Gastrocnemius medialis (tissue), 4 donors: ENCODE results near the gene CDC25B. TPM values are rescaled to one million over a fixed set of nuclear protein-coding genes. Genes with fewer than 3 reads are reported as not detected.
A peak's percentile ranks its signal among the peaks of the same experiment; 100 is the strongest.

Experiments used
- ATAC-seq, 2 donors: fragments of 150-250 bp; one replicate each; pipeline ENCODE4 v1.9.1; 2016
- DNase-seq, 2 donors: peaks; one replicate each; pipeline ENCODE4 v3.0.0-alpha.2; 2019
- H3K27ac ChIP-seq, 4 donors: fragments of 200-600 bp; sonication (generic); 1 replicate in 1 of 4; 2 replicates in 3 of 4; pipeline ENCODE4 v1.5.1; 2016 to 2018; ENCODE audit warnings: mild to moderate bottlenecking in 2 of 4, moderate library complexity in 1 of 4
- H3K27me3 ChIP-seq, 3 donors: fragments of 200-600 bp; sonication (generic) in 2 of 3; 1 replicate in 1 of 3; 2 replicates in 2 of 3; pipeline versions ENCODE4 v1.5.1 to v1.6.0; 2016 to 2019; ENCODE audit warnings: mild to moderate bottlenecking in 1 of 3, moderate library complexity in 1 of 3
- H3K36me3 ChIP-seq, 2 donors: fragments of 200-600 bp; sonication (generic) in 1 of 2; one replicate each; pipeline ENCODE4 v1.5.1; 2017 to 2018
- H3K4me1 ChIP-seq, 2 donors: fragments of 200-600 bp; sonication (generic) in 1 of 2; one replicate each; pipeline ENCODE4 v1.5.1; 2016 to 2017; ENCODE audit warnings: mild to moderate bottlenecking in 2 of 2
- H3K4me3 ChIP-seq, 4 donors: fragments of 200-600 bp; sonication (generic) in 3 of 4; 1 replicate in 1 of 4; 2 replicates in 3 of 4; pipeline ENCODE4 v1.5.1; 2016 to 2019; ENCODE audit warnings: mild to moderate bottlenecking in 2 of 4
- H3K9me3 ChIP-seq, 3 donors: fragments of 200-600 bp; sonication (generic) in 2 of 3; 1 replicate in 1 of 3; 2 replicates in 2 of 3; pipeline ENCODE4 v1.5.1; 2016 to 2019
- POLR2A ChIP-seq, 2 donors: fragments of 450-650 bp; IDR thresholded peaks; one replicate each; pipeline ENCODE4 v1.6.1; 2017; ENCODE audit warnings: antibody characterized with exemption in 2 of 2, mild to moderate bottlenecking in 2 of 2, moderate library complexity in 2 of 2
- in situ Hi-C, 4 donors: fragments of 200-750 bp; cut with MboI; loops; one replicate each; pipeline versions ENCODE4 v1.15.0 to v1.8.0; 2017; ENCODE audit warnings: low sequenced_read_pairs in 4 of 4
- intact Hi-C: fragments of 100-400 bp; cut with DNase I; formaldehyde crosslinking; loops from one replicate; pipeline ENCODE4 v1.15.1; 2023; ENCODE audit warnings: low total_unique reads
- total RNA-seq, 4 donors: library from RNA; depleted of rRNA; stranded (reverse); fragments of >200 nt; gene quantifications; one replicate each; pipeline versions ENCODE4 v1.1.0 to v1.2.3, GENCODE V29; 2016
- TF ChIP-seq, protein P1 (sequence below), 5 experiments: fragments of 450-650 bp in 3 of 5; fragments of 200-600 bp in 2 of 5; sonication (generic) in 2 of 5; IDR thresholded peaks in 4 of 5; conservative IDR thresholded peaks in 1 of 5; 1 replicate in 4 of 5; 2 replicates in 1 of 5; pipeline ENCODE4 v1.5.1; 2016 to 2019; ENCODE audit warnings: antibody characterized with exemption in 5 of 5, mild to moderate bottlenecking in 3 of 5, moderate library complexity in 3 of 5

CDC25B gene
- total RNA-seq, 4 donors from 2014 or later, result 2.3 to 17.3 (median 10.1) TPM

DNA sequence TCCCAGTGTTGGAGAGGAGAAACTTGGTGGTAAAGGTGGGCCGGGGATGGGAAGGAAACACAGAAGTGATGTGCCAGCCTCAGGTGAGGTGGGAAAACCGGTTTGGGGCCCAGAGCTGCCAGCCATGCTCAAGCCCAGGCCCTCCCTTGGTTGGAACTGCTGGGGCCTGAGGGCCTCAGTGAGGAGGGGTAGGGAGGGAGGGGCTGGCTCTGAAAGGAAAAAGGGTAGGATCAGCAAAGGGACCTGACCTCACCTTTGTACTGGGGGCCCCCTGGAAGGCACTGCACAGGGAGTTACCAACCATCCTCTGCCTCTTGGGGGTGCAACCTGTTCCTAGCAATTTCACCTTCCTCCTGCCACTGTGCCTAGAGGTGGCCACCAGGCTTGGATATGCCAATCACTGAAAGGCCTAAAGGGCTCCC lies 13.0 kb upstream of the CDC25B start:
- peaks cover 0 to 2% (median 0%) of the 10 kb centered on the region in 3 donors for H3K27me3 ChIP-seq
- peaks cover 40% of the 10 kb centered on the region in 2 donors for H3K4me1 ChIP-seq
- in situ Hi-C loops (no loop called here), intact Hi-C loops (no loop called here)
- no peak for DNase-seq
- H3K4me3 ChIP-seq, result no peak overlapping the region
- TF ChIP-seq, protein P1, sequence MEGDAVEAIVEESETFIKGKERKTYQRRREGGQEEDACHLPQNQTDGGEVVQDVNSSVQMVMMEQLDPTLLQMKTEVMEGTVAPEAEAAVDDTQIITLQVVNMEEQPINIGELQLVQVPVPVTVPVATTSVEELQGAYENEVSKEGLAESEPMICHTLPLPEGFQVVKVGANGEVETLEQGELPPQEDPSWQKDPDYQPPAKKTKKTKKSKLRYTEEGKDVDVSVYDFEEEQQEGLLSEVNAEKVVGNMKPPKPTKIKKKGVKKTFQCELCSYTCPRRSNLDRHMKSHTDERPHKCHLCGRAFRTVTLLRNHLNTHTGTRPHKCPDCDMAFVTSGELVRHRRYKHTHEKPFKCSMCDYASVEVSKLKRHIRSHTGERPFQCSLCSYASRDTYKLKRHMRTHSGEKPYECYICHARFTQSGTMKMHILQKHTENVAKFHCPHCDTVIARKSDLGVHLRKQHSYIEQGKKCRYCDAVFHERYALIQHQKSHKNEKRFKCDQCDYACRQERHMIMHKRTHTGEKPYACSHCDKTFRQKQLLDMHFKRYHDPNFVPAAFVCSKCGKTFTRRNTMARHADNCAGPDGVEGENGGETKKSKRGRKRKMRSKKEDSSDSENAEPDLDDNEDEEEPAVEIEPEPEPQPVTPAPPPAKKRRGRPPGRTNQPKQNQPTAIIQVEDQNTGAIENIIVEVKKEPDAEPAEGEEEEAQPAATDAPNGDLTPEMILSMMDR (IDR thresholded peaks at IDR 0.05 in 4 of 5, conservative IDR thresholded peaks at IDR 0.05 in 1 of 5), result no peak
- TF ChIP-seq POLR2A (IDR thresholded peaks at IDR 0.05), result no peak
- no peak overlapping the region for H3K27ac ChIP-seq
- H3K36me3 ChIP-seq, result no peaks in the 10 kb centered on the region
- H3K9me3 ChIP-seq, result no peaks in the 10 kb centered on the region
- no peak for ATAC-seq

DNA sequence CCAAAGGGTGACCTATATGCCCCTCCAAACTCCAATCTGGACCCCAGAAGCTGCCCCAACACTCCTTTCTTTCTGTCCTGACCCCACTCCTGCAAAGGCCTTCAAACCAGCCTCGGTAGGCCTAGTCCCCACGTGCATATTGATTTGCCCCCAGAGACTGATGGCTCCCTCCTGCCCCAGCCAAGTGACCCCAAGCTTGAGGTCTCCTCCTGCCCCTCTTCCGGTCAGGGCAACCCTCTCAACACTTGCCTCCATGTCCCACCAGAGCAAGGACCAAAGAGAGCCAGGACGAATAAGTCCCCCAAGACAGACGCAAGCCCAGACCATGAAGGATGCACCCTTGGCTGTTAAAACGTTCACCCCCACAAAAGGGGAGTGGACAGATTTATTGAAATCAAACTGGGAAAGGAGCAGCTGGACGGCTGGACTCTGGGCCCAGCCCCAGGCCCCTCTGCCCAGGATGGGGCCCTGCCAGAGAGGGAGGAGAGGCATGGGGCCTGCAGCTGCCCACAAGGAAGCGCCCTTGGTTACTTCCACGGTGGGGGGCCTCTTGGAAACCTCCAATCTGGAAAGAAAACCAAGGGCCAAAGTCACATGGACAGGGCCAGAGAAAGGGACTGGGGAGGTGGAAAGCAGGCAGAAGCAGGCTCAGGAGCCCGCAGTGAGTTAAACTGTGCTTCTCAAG lies 12.5 kb upstream of the CDC25B start:
- H3K4me3 ChIP-seq, result no peak overlapping the region
- TF ChIP-seq POLR2A (IDR thresholded peaks at IDR 0.05), result no peak
- TF ChIP-seq, protein P1 (IDR thresholded peaks at IDR 0.05 in 4 of 5, conservative IDR thresholded peaks at IDR 0.05 in 1 of 5), result no peak
- H3K9me3 ChIP-seq, result no peaks in the 10 kb centered on the region
- H3K4me1 ChIP-seq, result peaks cover 36 to 38% of the 10 kb centered on the region in 2 donors
- H3K27ac ChIP-seq, result peak overlapping the region in 1 of 4 donors; percentile 85
- intact Hi-C loops, result no loop called here
- in situ Hi-C loops, result no loop called here
- no peaks in the 10 kb centered on the region for H3K36me3 ChIP-seq
- no peaks in the 10 kb centered on the region for H3K27me3 ChIP-seq
- ATAC-seq, result no peak
- DNase-seq, result no peak

- TF ChIP-seq POLR2A (IDR thresholded peaks at IDR 0.05), result no peak
- peaks cover 36 to 38% of the 10 kb centered on the region in 2 donors for H3K4me1 ChIP-seq
- no peaks in the 10 kb centered on the region for H3K27me3 ChIP-seq
- no peak for ATAC-seq
- in situ Hi-C loops, result no loop called here
- peak overlapping the region in 2 of 4 donors; percentile 27 to 85 for H3K27ac ChIP-seq
- H3K36me3 ChIP-seq, result no peaks in the 10 kb centered on the region
- intact Hi-C loops, result no loop called here
- H3K9me3 ChIP-seq, result no peaks in the 10 kb centered on the region
- no peak for DNase-seq
- peak overlapping the region in 2 of 4 donors; percentile 65 to 68 for H3K4me3 ChIP-seq
Observed at GRCh38 chr20:3784216-3784853, 11.8 kb upstream of the CDC25B start.

DNA sequence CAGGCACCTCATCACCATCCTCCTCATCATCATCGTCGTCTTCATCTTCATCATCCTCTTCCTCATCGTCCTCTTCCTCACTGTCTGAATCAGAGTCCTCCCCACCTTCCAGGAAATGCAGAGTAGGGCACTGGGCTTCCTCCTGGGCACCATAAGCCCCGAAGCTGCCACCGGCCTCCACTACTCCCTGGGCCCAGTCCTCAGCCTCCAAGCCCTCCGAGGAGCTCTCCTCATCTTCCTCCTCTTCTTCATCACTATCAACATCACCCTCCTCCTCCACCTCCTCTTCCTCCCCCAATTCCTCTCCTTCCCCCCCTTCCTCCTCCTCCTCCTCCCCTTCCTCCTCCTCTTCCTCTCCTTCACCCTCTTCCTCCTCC lies 11.3 kb upstream of the CDC25B start:
- intact Hi-C loops (loop anchor here (5.0 kb wide), 1 partner anchor 302 kb away; no protein-coding TSS in a partner anchor), in situ Hi-C loops (no loop called here)
- H3K36me3 ChIP-seq, result no peaks in the 10 kb centered on the region
- H3K4me1 ChIP-seq, result peaks cover 36 to 38% of the 10 kb centered on the region in 2 donors
- ATAC-seq (no peak), DNase-seq (no peak)
- TF ChIP-seq, protein P1 (IDR thresholded peaks at IDR 0.05 in 4 of 5, conservative IDR thresholded peaks at IDR 0.05 in 1 of 5), result no peak
- TF ChIP-seq POLR2A (IDR thresholded peaks at IDR 0.05), result no peak
- peak overlapping the region in 3 of 4 donors; percentile 76 to 85 (median 85) for H3K27ac ChIP-seq
- no peaks in the 10 kb centered on the region for H3K9me3 ChIP-seq
- H3K4me3 ChIP-seq, result peak overlapping the region; percentile 65 to 68 (median 67)
- H3K27me3 ChIP-seq, result no peaks in the 10 kb centered on the region
